Midbrain (tissue), 1 donor: Measurements from ENCODE around the gene ZAP70.

Experiments
- DNase-seq: peaks from one replicate; lab custom pipeline; 2025; lab: John Stamatoyannopoulos, UW

Gene ZAP70

DNA sequence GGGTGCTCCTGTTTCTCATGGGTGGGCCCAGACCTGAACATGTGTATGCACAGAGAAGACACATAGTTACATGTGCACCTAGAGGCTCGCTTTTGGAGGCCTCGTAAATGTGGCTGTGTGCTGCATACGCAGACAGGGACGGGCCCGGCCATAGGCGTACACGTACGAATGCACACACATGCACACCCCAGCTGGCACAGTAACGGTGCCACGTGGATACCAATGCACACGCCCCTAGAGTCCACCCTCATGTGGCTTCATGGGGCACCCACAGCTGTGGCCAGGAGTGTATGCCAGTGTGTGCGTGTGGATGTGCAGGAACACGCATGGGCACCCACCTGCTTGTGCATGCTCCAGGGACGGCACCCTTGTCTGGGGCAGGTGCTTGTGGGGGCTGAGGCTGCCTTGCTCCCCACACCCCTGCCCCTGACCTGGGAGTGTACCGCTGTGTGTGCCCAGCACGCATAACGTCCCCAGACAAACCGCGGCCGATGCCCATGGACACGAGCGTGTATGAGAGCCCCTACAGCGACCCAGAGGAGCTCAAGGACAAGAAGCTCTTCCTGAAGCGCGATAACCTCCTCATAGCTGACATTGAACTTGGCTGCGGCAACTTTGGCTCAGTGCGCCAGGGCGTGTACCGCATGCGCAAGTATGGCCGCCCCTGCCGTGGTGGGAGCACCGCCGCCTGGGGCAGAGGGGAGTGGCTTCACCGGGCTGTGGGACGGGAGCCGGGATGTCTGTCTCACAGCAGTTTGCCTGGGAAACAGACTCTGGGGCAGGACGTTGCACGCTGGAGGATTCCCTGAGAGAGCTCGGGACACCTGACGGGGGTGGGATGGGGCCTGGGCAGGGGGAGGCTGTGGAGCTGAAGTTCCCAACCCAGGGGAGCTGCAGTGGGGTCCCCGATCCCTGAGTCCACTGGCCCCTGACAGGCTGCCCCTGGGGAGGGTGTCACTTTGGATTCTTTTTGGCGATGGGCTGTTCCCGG lies 21.0 kb downstream of the ZAP70 start:
- DNase-seq = no peak

DNA sequence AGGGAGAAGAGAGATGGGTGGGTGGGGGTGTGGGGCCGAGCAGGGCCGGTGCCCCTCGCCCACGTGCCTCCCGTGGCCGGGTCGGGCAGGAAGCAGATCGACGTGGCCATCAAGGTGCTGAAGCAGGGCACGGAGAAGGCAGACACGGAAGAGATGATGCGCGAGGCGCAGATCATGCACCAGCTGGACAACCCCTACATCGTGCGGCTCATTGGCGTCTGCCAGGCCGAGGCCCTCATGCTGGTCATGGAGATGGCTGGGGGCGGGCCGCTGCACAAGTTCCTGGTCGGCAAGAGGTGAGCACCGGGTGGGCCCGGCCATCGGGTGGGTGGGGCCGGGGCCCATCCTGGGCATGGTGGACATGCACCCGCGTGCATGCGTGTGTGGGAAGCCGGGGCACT lies 21.8 kb downstream of the ZAP70 start:
- DNase-seq = no peak

DNA sequence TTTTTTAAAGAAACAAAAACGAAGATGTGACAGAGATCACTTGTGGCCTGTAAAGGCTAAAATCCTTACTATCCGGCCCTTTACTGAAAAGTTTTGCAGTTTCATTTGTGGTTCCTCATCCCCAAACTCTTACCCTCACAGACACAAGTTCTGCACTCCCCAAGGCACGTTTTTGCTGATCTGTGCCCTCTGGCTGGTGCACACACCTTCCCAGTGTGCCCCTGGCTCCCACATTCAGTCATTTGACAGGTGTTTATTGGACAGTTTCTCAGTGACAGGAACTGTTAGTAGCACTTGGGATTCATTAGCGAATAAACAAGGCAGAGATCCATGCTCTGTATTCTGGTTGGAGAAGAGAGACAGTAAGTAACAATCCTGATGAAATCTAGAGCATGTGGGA lies 22.8 kb downstream of the ZAP70 start:
- no peak for DNase-seq

DNA sequence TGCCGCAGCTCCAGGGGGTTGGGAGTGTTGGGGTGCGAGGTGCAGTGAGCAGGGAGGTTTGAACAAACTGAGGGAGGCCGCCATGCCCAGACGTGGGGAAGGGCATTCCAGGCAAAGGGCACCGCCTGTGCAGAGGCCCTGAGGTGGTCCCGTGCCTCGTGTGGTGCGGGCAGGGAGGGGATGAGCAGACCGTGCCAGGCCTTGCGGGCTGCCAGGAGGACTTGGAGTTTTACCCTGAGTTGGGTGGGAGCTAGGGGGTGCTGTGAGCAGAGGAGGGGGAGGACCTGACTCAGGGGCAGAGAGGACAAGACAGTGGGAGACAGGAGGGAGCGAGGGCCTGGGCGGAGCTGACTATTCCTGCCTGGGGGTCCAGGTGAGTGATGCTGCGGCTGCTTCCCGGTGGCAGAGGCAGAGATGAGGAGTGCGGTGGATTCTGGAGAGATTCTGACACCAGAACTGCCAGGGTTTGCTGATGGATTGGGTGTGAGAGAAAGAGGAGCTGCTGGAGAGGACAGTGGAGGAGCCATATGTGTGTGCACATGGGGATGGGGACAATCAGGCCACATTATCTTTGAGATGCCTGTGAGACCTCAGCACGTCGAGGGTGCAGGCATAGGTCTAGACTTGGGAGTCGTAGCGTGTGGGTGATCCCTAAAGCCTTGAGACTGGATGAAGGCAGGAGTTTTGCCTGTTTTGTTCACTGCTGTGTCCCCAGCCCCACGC lies 23.4 kb downstream of the ZAP70 start:
- DNase-seq = no peak

DNA sequence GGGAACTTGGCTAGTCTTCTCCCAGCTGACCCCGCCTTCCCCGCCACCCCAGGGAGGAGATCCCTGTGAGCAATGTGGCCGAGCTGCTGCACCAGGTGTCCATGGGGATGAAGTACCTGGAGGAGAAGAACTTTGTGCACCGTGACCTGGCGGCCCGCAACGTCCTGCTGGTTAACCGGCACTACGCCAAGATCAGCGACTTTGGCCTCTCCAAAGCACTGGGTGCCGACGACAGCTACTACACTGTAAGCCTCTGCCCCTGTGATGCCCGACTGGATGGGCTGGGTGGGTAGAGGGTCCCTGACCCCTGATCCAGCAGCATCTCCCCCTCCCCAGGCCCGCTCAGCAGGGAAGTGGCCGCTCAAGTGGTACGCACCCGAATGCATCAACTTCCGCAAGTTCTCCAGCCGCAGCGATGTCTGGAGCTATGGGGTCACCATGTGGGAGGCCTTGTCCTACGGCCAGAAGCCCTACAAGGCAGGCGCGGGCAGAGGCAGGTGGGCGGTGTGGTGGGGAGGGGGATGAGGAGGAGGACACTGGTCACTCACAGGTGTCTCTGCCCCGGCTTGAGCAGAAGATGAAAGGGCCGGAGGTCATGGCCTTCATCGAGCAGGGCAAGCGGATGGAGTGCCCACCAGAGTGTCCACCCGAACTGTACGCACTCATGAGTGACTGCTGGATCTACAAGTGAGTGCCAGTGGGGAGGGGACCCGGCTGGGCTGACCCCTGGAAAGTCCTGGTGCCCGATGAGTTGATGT lies 24.2 kb downstream of the ZAP70 start:
- no peak for DNase-seq

DNA sequence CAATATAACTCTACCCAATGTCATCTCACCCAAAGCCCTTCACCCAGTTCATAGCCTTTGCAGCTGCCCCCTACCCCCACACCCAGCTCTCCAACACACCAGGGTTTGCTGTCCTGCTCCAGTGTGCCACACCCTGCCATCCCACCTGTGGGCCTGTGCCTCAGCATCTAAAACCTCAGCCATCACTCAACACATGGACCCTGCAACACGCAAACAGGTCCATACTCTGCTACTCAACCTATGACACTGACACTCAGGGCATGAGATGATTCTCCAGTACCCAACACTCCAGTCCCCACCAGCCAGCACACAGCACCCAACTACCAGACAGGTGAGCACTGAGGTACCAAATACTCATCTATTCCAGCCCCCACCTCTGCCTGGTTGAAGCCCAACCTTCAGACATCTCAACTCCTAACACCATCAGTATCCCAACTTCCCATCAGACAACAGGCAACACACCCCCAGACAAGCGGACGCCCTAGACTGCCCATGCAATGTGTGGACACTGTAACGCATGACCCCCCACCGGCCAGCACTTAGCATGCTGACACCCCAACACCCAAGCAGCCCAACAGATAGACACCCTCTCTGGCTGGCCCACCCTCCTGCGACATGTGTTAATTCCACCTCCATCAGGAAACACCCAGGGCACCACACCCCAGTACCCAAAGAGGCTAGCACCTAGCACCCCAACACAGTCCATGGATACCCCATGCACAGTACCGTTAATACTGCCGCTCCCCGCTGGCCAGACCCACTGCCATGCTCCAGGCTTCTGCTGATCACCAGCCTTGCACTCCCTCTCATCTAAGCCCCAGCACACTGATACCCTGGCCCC lies 25.0 kb downstream of the ZAP70 start:
- no peak for DNase-seq

DNA sequence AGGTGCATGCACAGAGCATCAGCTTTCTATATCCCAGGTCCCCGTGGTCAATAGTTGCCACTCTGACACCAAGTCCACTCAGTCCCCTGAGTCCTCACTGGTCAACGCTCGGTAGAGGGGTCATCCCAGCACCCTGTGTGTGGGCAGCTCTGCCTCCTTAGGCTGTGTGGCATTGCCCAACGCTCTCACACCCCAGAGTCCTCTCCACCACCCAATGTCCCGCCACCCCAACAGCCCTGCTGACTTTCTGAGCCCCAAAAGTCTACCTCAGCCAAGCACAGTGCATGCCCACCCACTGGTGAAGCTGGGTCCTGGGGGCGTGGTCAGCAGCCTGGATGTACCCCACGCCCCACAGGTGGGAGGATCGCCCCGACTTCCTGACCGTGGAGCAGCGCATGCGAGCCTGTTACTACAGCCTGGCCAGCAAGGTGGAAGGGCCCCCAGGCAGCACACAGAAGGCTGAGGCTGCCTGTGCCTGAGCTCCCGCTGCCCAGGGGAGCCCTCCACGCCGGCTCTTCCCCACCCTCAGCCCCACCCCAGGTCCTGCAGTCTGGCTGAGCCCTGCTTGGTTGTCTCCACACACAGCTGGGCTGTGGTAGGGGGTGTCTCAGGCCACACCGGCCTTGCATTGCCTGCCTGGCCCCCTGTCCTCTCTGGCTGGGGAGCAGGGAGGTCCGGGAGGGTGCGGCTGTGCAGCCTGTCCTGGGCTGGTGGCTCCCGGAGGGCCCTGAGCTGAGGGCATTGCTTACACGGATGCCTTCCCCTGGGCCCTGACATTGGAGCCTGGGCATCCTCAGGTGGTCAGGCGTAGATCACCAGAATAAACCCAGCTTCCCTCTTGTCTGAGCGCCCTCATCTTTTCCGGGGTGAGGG lies 25.9 kb downstream of the ZAP70 start:
- DNase-seq = no peak

DNA sequence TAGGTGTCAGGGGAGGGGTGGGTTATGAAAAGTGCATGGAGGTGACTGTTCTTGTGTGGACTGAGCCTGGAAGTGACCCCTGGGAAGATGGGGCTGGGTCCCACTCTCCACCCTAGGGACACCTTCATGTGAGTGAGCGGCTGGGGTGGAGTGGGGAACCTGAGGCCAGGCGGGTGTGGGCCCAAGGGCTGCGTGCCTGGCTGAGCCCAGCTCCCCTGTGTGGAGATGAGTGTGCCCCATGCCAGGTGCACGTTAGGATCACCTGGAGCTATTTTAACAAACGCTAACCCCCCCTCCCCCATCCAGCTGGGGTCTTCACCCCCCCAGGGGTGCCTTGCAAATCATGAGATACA lies 26.5 kb downstream of the ZAP70 start:
- no peak for DNase-seq

DNA sequence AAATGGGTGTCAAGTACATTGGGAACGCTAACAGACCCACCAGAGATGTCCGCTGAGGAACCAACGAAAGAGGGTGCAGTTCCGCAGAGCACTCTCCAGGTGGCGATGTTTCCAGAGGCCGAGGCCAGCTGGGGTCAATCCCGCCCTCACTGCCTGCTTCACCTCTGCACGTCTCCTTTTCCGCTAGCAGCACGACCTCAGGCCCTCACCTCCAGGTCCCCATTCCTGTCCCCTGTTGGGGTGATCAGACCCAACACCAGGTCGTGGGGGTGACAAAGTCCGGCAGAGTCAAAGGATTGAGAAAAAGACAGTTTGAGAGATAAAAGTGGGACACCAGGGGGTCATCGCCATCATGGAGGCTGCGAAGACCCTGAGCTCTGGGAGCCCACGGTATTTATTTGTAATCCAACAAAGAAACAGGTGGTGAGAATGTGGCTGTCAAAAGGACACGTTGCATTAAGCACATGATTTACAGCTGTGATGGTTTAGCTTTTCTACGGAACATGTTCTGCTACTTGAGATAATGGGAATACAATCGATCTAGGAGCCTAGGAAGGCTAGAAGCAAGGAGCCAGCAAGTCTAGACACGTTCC lies 27.3 kb downstream of the ZAP70 start:
- DNase-seq = no peak

DNA sequence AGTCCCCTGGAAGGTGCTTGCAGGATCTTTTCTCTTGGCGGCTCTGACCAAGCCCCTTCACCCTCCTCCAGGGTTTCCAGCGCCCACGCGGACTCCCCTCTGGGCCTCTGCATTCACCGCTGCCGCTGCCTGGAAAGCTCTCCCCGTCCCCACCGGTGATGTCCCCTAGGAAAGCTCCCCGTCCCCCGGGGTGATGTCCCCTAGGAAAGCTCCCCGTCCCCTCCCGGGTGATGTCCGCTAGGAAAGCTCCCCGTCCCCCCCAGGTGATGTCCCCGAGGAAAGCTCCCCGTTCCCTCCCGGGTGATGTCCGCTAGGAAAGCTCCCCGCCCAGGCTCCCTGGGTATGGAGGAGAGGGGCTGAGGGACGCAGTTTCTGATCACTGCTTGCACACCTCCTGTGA lies 27.9 kb downstream of the ZAP70 start:
- DNase-seq = no peak

DNA sequence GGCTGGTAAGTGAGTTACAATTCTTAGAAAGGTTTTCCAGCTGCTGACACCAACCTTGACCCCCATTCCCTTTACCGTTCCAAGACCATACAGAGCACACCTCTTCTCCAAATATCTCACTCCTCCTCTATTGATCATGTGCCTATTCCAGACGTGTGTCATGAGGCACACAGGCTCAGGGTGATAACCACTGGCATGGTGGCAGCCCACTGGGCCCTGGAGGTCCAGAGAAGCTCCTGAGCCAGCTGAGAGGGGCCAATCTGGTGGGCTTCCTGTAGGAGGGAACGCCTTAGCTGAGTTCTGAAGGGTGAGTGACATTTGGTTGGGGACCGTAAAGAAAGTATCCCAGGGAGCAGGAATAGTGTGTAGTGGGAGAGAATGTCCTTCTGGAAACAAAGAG lies 28.3 kb downstream of the ZAP70 start:
- DNase-seq = no peak

DNA sequence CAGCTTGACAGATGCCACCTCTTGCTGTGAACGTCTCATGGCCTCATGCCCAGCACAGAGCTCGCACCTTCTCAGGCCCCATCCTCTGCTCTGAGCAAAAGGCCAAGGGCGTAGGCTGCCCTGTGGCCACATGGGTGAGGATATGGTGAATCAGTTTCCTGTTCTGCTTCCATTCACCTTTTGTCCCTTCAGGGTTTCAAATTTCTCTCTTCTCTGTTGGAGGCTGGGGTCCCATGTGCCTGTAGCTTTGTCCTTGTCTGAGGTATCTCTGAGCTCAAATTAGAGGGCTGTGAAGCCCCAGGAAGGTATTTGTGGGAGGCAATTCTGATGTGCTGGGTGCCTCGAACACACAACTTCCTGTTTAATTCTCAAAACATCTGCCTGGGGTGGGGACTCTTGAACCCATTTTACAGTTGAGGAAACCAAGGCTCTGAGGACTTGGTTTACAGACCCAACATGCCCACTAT lies 29.0 kb downstream of the ZAP70 start:
- no peak for DNase-seq

DNA sequence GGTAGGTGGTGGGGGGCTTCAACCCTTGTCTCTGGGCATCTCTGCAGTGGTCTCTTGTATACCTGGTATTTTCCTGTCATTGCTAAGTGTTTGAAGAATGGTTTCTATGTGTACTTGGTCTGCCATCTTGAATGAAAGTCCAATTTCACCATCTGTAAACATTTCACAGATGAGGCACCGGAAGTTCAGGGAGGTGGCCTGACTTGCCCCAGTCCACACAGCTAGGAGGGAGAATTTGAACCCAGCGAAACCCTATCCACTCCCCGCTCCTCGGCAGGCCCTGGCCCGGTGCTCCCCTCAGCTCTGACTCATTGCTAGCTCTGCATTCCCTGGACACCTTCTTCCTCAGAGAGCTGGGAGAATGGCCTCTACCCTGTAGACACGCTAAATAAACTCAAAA lies 30.5 kb downstream of the ZAP70 start:
- no peak for DNase-seq

DNA sequence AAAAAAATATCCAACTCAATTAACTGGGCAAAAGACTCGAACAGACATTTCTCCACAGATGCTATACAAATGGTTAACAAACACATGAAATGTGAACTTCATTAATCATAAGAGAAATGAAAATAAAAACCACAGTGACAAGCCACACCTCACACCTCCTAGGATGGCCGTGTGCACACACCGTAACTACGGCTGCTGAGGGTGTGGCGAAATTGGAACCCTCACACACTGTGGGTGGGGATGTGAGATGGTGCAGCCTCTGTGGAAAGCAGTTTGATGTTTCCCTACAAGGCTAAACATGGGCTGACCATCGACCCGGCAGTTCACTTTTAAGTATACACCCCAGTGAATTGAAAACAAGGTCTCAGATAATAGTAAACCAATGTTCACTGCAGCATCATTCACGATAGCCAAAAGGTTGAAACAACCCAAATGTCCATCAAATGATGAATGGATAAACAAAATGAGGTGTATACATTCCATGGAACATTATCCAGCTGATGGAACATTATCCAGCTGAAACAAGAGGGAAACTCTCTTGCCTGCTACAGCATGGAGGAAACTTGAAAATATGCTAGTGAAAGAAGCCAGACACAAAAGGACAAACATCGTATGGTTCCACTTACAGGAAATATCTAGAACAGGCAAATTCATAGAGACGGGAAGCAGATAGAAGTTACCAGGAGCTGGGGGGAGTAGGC lies 32.2 kb downstream of the ZAP70 start:
- no peak for DNase-seq

DNA sequence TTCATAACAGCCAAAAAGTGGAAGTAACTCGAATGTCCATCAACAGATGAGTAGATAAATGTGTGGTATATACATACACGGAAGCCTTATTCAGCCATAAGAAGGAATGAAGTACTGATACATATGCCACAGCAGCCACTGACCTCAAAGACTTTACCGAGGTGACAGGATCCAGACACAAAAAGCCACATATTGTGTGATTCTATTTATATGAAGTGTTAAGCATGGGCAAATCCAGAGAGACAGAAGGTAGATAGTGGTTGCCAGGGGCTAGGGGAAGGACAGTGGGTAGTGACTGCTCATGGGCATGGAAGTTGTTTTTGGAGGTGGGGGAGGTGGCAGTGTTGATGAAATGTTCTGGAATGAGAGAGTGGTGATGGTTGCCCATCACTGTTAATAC lies 33.9 kb downstream of the ZAP70 start:
- DNase-seq = no peak

DNA sequence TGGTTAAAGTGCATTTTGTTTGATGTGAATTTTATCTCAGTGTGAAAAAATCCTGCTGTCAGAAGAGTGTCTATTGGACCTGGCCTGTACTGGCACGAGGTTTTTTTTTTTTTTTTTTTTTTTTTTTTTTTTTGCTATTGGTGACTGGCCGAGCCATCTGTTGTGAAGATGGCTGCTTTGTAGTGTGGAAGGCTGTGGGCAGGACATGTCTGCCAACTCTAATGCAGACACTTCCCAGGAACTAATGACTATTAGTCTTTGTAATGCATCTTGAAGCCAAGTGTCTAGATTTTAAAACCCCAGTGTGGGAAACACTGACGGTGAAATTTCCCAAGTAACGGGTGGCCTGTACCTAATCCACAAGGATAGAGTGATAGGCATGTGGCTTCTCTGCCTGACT lies 34.3 kb downstream of the ZAP70 start:
- DNase-seq = no peak

DNA sequence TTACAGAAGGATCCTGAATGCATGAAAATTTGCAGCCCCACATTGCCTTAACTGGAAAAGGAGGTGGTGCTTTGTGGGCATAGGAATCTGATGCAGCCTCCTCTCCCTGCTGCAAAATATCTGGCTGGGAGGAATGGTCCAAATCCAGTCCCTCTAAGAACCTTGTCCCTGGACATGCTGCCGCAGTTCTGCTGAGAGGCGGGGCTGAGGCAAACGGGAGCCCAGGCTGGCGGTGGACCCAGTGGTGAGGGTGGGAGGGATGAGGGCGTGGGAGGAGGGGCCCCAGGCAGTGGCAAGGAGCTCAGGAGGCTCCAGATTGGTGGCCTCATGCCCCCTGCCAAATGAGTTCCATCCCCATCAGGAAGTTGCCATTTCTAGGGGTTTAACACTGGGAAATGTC lies 36.2 kb downstream of the ZAP70 start:
- DNase-seq = no peak

DNA sequence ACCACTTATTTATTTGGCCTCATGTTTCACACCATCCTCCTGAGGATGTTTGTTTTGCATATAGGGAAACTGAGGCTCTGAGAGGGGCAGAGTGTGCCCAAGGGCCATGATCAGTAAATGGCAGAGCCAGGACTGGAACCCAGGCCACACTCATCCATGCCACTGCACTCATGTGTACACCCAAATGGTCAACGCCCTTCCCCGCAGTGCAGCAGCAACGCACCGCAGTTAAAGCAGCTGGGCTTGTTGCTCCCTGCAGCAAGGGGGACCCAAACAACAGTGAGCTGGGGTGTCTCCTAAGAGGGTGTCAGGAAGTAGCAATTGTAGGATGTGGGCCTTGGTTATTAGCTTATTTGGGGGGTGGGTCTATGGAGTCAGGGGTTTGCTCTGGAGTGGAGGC lies 36.6 kb downstream of the ZAP70 start:
- no peak for DNase-seq

DNA sequence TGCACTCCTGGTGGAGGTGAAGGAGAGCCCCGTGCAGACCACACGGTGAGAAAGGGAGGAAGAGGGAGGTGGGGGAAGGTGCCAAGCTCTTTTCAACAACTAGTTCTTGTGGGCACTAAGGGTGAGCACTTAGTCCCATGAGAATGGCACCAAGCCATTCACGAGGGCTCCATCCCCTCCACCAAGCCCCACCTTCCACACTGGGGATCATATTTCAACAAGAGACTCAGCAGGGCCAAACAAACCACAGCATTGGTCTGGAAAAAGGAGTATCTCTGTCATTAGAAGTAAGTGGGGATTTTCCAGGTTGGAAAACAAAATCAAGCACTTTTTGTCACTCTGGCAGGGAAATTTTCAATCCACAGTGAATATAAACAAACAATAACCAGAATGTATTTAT lies 38.4 kb downstream of the ZAP70 start:
- no peak for DNase-seq
